IMR-90 (cell line): ENCODE measurements around the gene BTBD9. TPM values are rescaled to one million over a fixed set of nuclear protein-coding genes. Genes with fewer than 3 reads are reported as not detected.

Experiments
- ATAC-seq: fragments of 200-7000 bp; cut with Tn5 transposase; 2 replicates; pipeline ENCODE4 v1.9.1; 2020; ENCODE audit warnings: low read depth, mild to moderate bottlenecking, moderate library complexity
- BruUV-seq: library from RNA; stranded (reverse); fragments of 400-500 nt; replicated peaks from 2 replicates; lab custom pipeline; 2021; lab: Mats Ljungman, UMichigan
- CTCF ChIA-PET: fragments of 300-600 bp; formaldehyde crosslinking; extraction: SDS; loops from one replicate; lab custom pipeline; 2021; ENCODE audit warnings: antibody characterized with exemption; lab: Yijun Ruan, JAX
- POLR2A ChIA-PET: fragments of 300-600 bp; sonication (Branson Sonifier 250); formaldehyde crosslinking; loops from one replicate; lab custom pipeline; 2022; ENCODE audit warnings: antibody characterized with exemption; ENCODE audit not compliant: unreplicated experiment; lab: Charles Lee
- DNase-seq: peaks from one replicate; pipeline ENCODE4 v3.0.0; 2013
- H2AFZ ChIP-seq: replicated peaks from 2 replicates; pipeline ENCODE3; 2013; ENCODE audit warnings: low read length, mild to moderate bottlenecking; ENCODE audit not compliant: poor library complexity
- H2AK5ac ChIP-seq: 2 replicates; pipeline ENCODE4 v1.6.1; 2013; ENCODE audit warnings: low read depth, low read length, inconsistent platforms
- H2AK9ac ChIP-seq: replicated peaks from 2 replicates; pipeline ENCODE3; 2013; ENCODE audit warnings: mild to moderate bottlenecking, low read depth, low read length, moderate library complexity; ENCODE audit not compliant: poor library complexity
- H2BK120ac ChIP-seq: 2 replicates; pipeline ENCODE4 v1.6.1; 2013; ENCODE audit warnings: low read depth, low read length, inconsistent platforms
- H2BK15ac ChIP-seq: 3 replicates; pipeline ENCODE4 v1.6.1; 2013; ENCODE audit warnings: low read depth, low read length, inconsistent platforms
- H2BK20ac ChIP-seq: 2 replicates; pipeline ENCODE4 v1.6.1; 2013; ENCODE audit warnings: low read depth, mild to moderate bottlenecking, inconsistent platforms, low read length, moderate library complexity
- H2BK5ac ChIP-seq: 2 replicates; pipeline ENCODE4 v1.6.1; 2013; ENCODE audit warnings: mild to moderate bottlenecking, low read depth, low read length, inconsistent platforms; ENCODE audit not compliant: poor library complexity, severe bottlenecking
- H3K14ac ChIP-seq: replicated peaks from 2 replicates; pipeline ENCODE4 v1.6.1; 2013; ENCODE audit warnings: low read depth, low read length, inconsistent platforms
- H3K18ac ChIP-seq: 2 replicates; pipeline ENCODE4 v1.6.1; 2013; ENCODE audit warnings: low read depth, low read length, control low read depth
- H3K23ac ChIP-seq: 2 replicates; pipeline ENCODE4 v1.6.1; 2013; ENCODE audit warnings: low read depth, low read length, inconsistent platforms
- H3K27ac ChIP-seq: 2 replicates; pipeline ENCODE4 v1.5.1; 2013; ENCODE audit warnings: mild to moderate bottlenecking, control low read depth, low read length; ENCODE audit not compliant: insufficient read depth
- H3K27me3 ChIP-seq: 2 replicates; pipeline ENCODE4 v1.6.1; 2013; ENCODE audit warnings: low read length; ENCODE audit not compliant: control insufficient read depth, insufficient read depth
- H3K36me3 ChIP-seq: 2 replicates; pipeline ENCODE4 v1.6.1; 2013; ENCODE audit warnings: low read length, mixed read lengths; ENCODE audit not compliant: control insufficient read depth, insufficient read depth
- H3K4ac ChIP-seq: 2 replicates; pipeline ENCODE4 v1.6.1; 2013; ENCODE audit warnings: low read depth, low read length, inconsistent platforms
- H3K4me1 ChIP-seq: 2 replicates; pipeline ENCODE4 v1.6.1; 2013; ENCODE audit warnings: low read length, mixed read lengths; ENCODE audit not compliant: control insufficient read depth, insufficient read depth
- H3K4me2 ChIP-seq: 2 replicates; pipeline ENCODE4 v1.6.1; 2013; ENCODE audit warnings: low read depth, mild to moderate bottlenecking, control low read depth, low read length, moderate library complexity
- H3K4me3 ChIP-seq: 2 replicates; pipeline ENCODE4 v1.5.1; 2013; ENCODE audit warnings: low read depth, mild to moderate bottlenecking, control low read depth, low read length, moderate library complexity; ENCODE audit not compliant: insufficient read depth
- H3K56ac ChIP-seq: 2 replicates; pipeline ENCODE4 v1.6.1; 2013; ENCODE audit warnings: low read length, inconsistent platforms; ENCODE audit not compliant: insufficient read depth; ENCODE audit errors: extremely low read depth
- H3K79me1 ChIP-seq, 2 experiments: 2 replicates each; pipeline ENCODE4 v1.6.1; 2013; ENCODE audit warnings: low read length in 2 of 2, inconsistent platforms in 1 of 2, low read depth in 1 of 2
- H3K9ac ChIP-seq: 2 replicates; pipeline ENCODE4 v1.6.1; 2013; ENCODE audit warnings: low read depth, low read length, control low read depth
- H3K9me1 ChIP-seq: 2 replicates; pipeline ENCODE4 v1.6.1; 2013; ENCODE audit warnings: low read length, inconsistent platforms; ENCODE audit not compliant: insufficient read depth
- H3K9me3 ChIP-seq: 2 replicates; pipeline ENCODE4 v1.6.1; 2013; ENCODE audit warnings: low read length; ENCODE audit not compliant: control insufficient read depth, insufficient read depth
- H4K20me1 ChIP-seq: 2 replicates; pipeline ENCODE4 v1.6.1; 2013; ENCODE audit warnings: low read length, inconsistent platforms; ENCODE audit not compliant: insufficient read depth
- H4K5ac ChIP-seq: 2 replicates; pipeline ENCODE4 v1.6.1; 2013; ENCODE audit warnings: mild to moderate bottlenecking, low read depth, low read length, control low read depth
- H4K8ac ChIP-seq, 2 experiments: 2 replicates each; pipeline ENCODE4 v1.6.1; 2013; ENCODE audit warnings: low read depth in 2 of 2, low read length in 2 of 2, control low read depth in 1 of 2, inconsistent platforms in 1 of 2
- H4K91ac ChIP-seq: 2 replicates; pipeline ENCODE4 v1.6.1; 2013; ENCODE audit warnings: low read depth, low read length, inconsistent platforms; ENCODE audit not compliant: insufficient read depth
- BHLHE40 ChIP-seq: fragments of 150-350 bp; IDR thresholded peaks from 2 replicates; pipeline ENCODE4 v1.6.1; 2016; ENCODE audit warnings: mild to moderate bottlenecking, low read depth, low read length
- CEBPB ChIP-seq: IDR thresholded peaks from 2 replicates; pipeline ENCODE4 v1.6.1; 2012; ENCODE audit warnings: low read depth, low read length, improper control_type of control experiment
- CTCF ChIP-seq: conservative IDR thresholded peaks from 2 replicates; pipeline ENCODE4 v1.5.1; 2012; ENCODE audit warnings: mild to moderate bottlenecking, low read depth, low read length, improper control_type of control experiment
- FOS ChIP-seq: fragments of 150-350 bp; IDR thresholded peaks from 2 replicates; pipeline ENCODE4 v1.6.1; 2016; ENCODE audit warnings: low read depth, low read length
- MAZ ChIP-seq: IDR thresholded peaks from 2 replicates; pipeline ENCODE4 v1.6.1; 2012; ENCODE audit warnings: low read depth, mild to moderate bottlenecking, low read length, improper control_type of control experiment, moderate library complexity, borderline replicate concordance
- MXI1 ChIP-seq: IDR thresholded peaks from 2 replicates; pipeline ENCODE4 v1.6.1; 2012; ENCODE audit warnings: low read depth, mild to moderate bottlenecking, low read length, moderate library complexity, borderline replicate concordance
- NFE2L2 ChIP-seq: fragments of 150-350 bp; IDR thresholded peaks from 2 replicates; pipeline ENCODE4 v1.6.1; 2016; ENCODE audit warnings: low read depth, mild to moderate bottlenecking, low read length
- RAD21 ChIP-seq: IDR thresholded peaks from 2 replicates; pipeline ENCODE4 v1.6.1; 2012; ENCODE audit warnings: low read length, improper control_type of control experiment
- RCOR1 ChIP-seq: IDR thresholded peaks from 2 replicates; pipeline ENCODE4 v1.6.1; 2012; ENCODE audit warnings: mild to moderate bottlenecking, low read length, improper control_type of control experiment; ENCODE audit not compliant: insufficient replicate concordance
- SMC3 ChIP-seq: fragments of 150-350 bp; IDR thresholded peaks from 2 replicates; pipeline ENCODE4 v1.6.1; 2016; ENCODE audit warnings: low read depth, mild to moderate bottlenecking, antibody characterized with exemption, low read length, moderate library complexity
- WGBS, 2 experiments: methylation state at CpG; one replicate each; pipeline versions ENCODE4 v1.1.5 to v1.1.7; 2013; ENCODE audit warnings: missing lambda C conversion rate in 2 of 2; ENCODE audit not compliant: insufficient read length in 1 of 2; ENCODE audit errors: extremely low coverage in 2 of 2; 5-methylcytosine and 5-hydroxymethylcytosine counted together
- dilution Hi-C: fragments of 300-500 bp; cut with HindIII; formaldehyde crosslinking; loops from one replicate; pipeline ENCODE4 v1.14.3; 2018; ENCODE audit warnings: low sequenced_read_pairs; ENCODE audit not compliant: unreplicated experiment
- in situ Hi-C: fragments of 300-500 bp; cut with MboI; formaldehyde crosslinking; loops from 3 replicates; pipeline ENCODE4 v1.14.3; 2019; ENCODE audit warnings: low sequenced_read_pairs, inconsistent platforms, mixed read lengths
- intact Hi-C: fragments of 100-400 bp; cut with micrococcal nuclease; formaldehyde crosslinking; loops from 2 replicates; pipeline ENCODE4 v1.10.0; 2022
- polyA plus RNA-seq, 3 experiments: library from polyadenylated mRNA; depleted of rRNA; stranded (reverse); fragments of >200 nt; gene quantifications; 2 replicates each; pipeline ENCODE4 v1.2.3, GENCODE V29; 2012; ENCODE audit warnings: low replicate concordance in 1 of 3
- total RNA-seq: library from RNA; depleted of rRNA; stranded (reverse); fragments of >200 nt; gene quantifications from 2 replicates; pipeline ENCODE4 v1.2.3, GENCODE V29; 2012
- TF ChIP-seq, protein P1 (sequence below): fragments of 150-350 bp; IDR thresholded peaks from 2 replicates; pipeline ENCODE4 v1.6.1; 2016; ENCODE audit warnings: low read depth, mild to moderate bottlenecking, low read length, moderate library complexity, borderline replicate concordance

BTBD9 gene
- total and polyA plus RNA-seq, 2 of the 4 experiments (the other 2 are of a cell fraction), result 4.1 to 22.0 TPM

- TF ChIP-seq CEBPB (no peak), BHLHE40 (no peak), RCOR1 (no peak)
- TF ChIP-seq, protein P1, sequence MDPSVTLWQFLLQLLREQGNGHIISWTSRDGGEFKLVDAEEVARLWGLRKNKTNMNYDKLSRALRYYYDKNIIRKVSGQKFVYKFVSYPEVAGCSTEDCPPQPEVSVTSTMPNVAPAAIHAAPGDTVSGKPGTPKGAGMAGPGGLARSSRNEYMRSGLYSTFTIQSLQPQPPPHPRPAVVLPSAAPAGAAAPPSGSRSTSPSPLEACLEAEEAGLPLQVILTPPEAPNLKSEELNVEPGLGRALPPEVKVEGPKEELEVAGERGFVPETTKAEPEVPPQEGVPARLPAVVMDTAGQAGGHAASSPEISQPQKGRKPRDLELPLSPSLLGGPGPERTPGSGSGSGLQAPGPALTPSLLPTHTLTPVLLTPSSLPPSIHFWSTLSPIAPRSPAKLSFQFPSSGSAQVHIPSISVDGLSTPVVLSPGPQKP, result no peak
These were observed 323.4 kb downstream of the BTBD9 start (continued) for GRCh38 chr6:38316099-38316868.

DNA sequence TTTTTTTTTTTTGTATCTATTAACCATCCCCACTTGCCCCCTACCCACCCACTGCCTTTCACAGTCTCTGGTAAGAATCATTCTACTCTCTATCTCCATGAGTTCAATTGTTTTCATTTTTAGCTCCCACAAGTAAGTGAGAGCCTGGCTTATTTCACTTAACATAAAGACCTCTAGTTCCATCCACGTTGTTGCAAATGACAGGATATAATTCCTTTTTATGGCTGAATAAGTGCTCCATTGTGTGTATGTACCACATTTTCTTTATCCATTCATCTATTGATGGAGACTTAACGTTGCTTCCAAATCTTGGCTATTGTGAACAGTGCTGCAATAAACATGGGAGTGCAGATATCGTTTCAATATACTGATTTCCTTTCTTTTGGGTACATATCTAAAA, 328.5 kb downstream of the BTBD9 start:
- no peak for TF ChIP-seq CTCF
- TF ChIP-seq SMC3, result no peak
- TF ChIP-seq NFE2L2, result no peak
- no peak for TF ChIP-seq BHLHE40
- TF ChIP-seq CEBPB, result no peak
- TF ChIP-seq MAZ, result no peak
- no peak for TF ChIP-seq FOS
- no peak for TF ChIP-seq RAD21
- TF ChIP-seq MXI1, result no peak
- ATAC-seq, result no peak

More for the DNA sequence above, 328.5 kb downstream of the BTBD9 start:
- H3K4me3 ChIP-seq, result no peak overlapping the region
- no TSS peak for BruUV-seq
- dilution Hi-C loops (no loop called here), intact Hi-C loops (no loop called here), in situ Hi-C loops (no loop called here)
- H3K9ac ChIP-seq, result no peak overlapping the region
- H3K23ac ChIP-seq, result no peak overlapping the region
- ChIA-PET POLR2A (no interaction called here), CTCF (interaction anchor here (0.6 kb wide), 1 partner anchor 606 kb away, joined by 3 read pairs; no protein-coding TSS in a partner anchor)
- H3K36me3 ChIP-seq, result no peaks in the 10 kb centered on the region
- no peak overlapping the region for H2AK9ac ChIP-seq
- H4K20me1 ChIP-seq, result no peaks in the 10 kb centered on the region
- H3K56ac ChIP-seq, result no peak overlapping the region
- no peak overlapping the region for H2BK20ac ChIP-seq
- no peaks in the 10 kb centered on the region for H3K9me1 ChIP-seq
- no peak overlapping the region for H3K4me2 ChIP-seq
- no CpG with 5 or more reads among the region's 3 CpGs for WGBS, 2 experiments
- H2BK15ac ChIP-seq, result no peak overlapping the region
- H3K4me1 ChIP-seq, result peaks cover 2% of the 10 kb centered on the region
- H2AK5ac ChIP-seq, result no peak overlapping the region
- H3K27ac ChIP-seq, result no peak overlapping the region
- no peak overlapping the region for H4K91ac ChIP-seq
- no peaks in the 10 kb centered on the region for H3K79me1 ChIP-seq
- H2BK5ac ChIP-seq, result no peak overlapping the region
- no peak overlapping the region for H3K4ac ChIP-seq
- H4K5ac ChIP-seq, result no peak overlapping the region
- no peak overlapping the region for H2AFZ ChIP-seq
- no peak overlapping the region for H4K8ac ChIP-seq
- H3K27me3 ChIP-seq, result no peaks in the 10 kb centered on the region
- H3K9me3 ChIP-seq, result no peaks in the 10 kb centered on the region
- H3K18ac ChIP-seq, result no peak overlapping the region
- no peak overlapping the region for H3K14ac ChIP-seq
- DNase-seq, result no peak
- H2BK120ac ChIP-seq, result no peak overlapping the region
